Measurements from ENCODE around the gene S100A2. TPM values are rescaled to one million over a fixed set of nuclear protein-coding genes. Genes with fewer than 3 reads are reported as not detected.

The S100A2 gene
- total RNA-seq, 2 donors from 2014 or later, result 0.52 TPM; not detected in 1

- DNase-seq (no peak), ATAC-seq (no peak)
- Mint-ChIP-seq H3K27me3 (no peaks in the 10 kb centered on the region), H3K4me3 (no peak overlapping the region), H3K27ac (no peak overlapping the region), H3K4me1 (peaks cover 13% of the 10 kb centered on the region), H3K36me3 (ENCODE audit: low read depth) (no peaks in the 10 kb centered on the region)
- H3K9me3 ChIP-seq (ENCODE audit: control insufficient read depth, low read length, poor library complexity, severe bottlenecking), result no peaks in the 10 kb centered on the region
Observed at GRCh38 chr1:153552335-153552734, 13.3 kb downstream of the S100A2 start.

- no peaks in the 10 kb centered on the region for H3K9me3 ChIP-seq (ENCODE audit: control insufficient read depth, low read length, poor library complexity, severe bottlenecking)
- no peaks in the 10 kb centered on the region for H3K36me3 Mint-ChIP-seq (ENCODE audit: low read depth)
- peaks cover 19% of the 10 kb centered on the region for H3K4me1 Mint-ChIP-seq
- H3K27me3 Mint-ChIP-seq, result no peaks in the 10 kb centered on the region
- DNase-seq (no peak), ATAC-seq (no peak)
- H3K27ac Mint-ChIP-seq, result no peak overlapping the region
- no peak overlapping the region for H3K4me3 Mint-ChIP-seq
Observed at GRCh38 chr1:153550827-153551500, 14.7 kb downstream of the S100A2 start.

- Mint-ChIP-seq H3K27me3 (no peaks in the 10 kb centered on the region), H3K27ac (no peak overlapping the region), H3K4me3 (no peak overlapping the region), H3K4me1 (peaks cover 25% of the 10 kb centered on the region), H3K36me3 (ENCODE audit: low read depth) (peaks cover 2% of the 10 kb centered on the region)
- no peak for DNase-seq
- no peak for ATAC-seq
- no peaks in the 10 kb centered on the region for H3K9me3 ChIP-seq (ENCODE audit: control insufficient read depth, low read length, poor library complexity, severe bottlenecking)
Observed at GRCh38 chr1:153550398-153550758, 15.3 kb downstream of the S100A2 start.

GRCh38 chr1:153549741-153550397 is 15.8 kb downstream of the S100A2 start:
- Mint-ChIP-seq H3K27me3 (no peaks in the 10 kb centered on the region), H3K36me3 (ENCODE audit: low read depth) (peaks cover 7% of the 10 kb centered on the region), H3K4me3 (no peak overlapping the region), H3K4me1 (peaks cover 30% of the 10 kb centered on the region), H3K27ac (no peak overlapping the region)
- no peak for DNase-seq
- ATAC-seq, result no peak
- no peaks in the 10 kb centered on the region for H3K9me3 ChIP-seq (ENCODE audit: control insufficient read depth, low read length, poor library complexity, severe bottlenecking)

- no peaks in the 10 kb centered on the region for H3K9me3 ChIP-seq (ENCODE audit: control insufficient read depth, low read length, poor library complexity, severe bottlenecking)
- no peaks in the 10 kb centered on the region for H3K27me3 Mint-ChIP-seq
- H3K36me3 Mint-ChIP-seq (ENCODE audit: low read depth), result peaks cover 12% of the 10 kb centered on the region
- no peak within 1 kb of the TSS for H3K4me3 Mint-ChIP-seq
- ATAC-seq, result no peak
- peaks cover 36% of the 10 kb centered on the region for H3K4me1 Mint-ChIP-seq
- H3K27ac Mint-ChIP-seq, result peak within 1 kb of the TSS; percentile 41
- DNase-seq, result no peak
Observed at GRCh38 chr1:153548722-153549688, 16.6 kb downstream of the S100A2 start, which contains the start of gene S100A3. TSS of gene S100A3 (minus strand) at chr1:153549258. CDS start at chr1:153548485, 773 bp downstream.

- DNase-seq (no peak), ATAC-seq (no peak)
- Mint-ChIP-seq H3K36me3 (ENCODE audit: low read depth) (peaks cover 12% of the 10 kb centered on the region), H3K27ac (peak overlapping the region; percentile 41), H3K4me1 (peaks cover 38% of the 10 kb centered on the region), H3K4me3 (no peak overlapping the region), H3K27me3 (no peaks in the 10 kb centered on the region)
- no peaks in the 10 kb centered on the region for H3K9me3 ChIP-seq (ENCODE audit: control insufficient read depth, low read length, poor library complexity, severe bottlenecking)
Observed at GRCh38 chr1:153547560-153548551, 17.8 kb downstream of the S100A2 start.

- Mint-ChIP-seq H3K4me3 (peak overlapping the region; percentile 98), H3K36me3 (ENCODE audit: low read depth) (peaks cover 12% of the 10 kb centered on the region), H3K4me1 (peaks cover 45% of the 10 kb centered on the region), H3K27me3 (no peaks in the 10 kb centered on the region), H3K27ac (peak overlapping the region; percentile 96)
- ATAC-seq (no peak), DNase-seq (no peak)
- H3K9me3 ChIP-seq (ENCODE audit: control insufficient read depth, low read length, poor library complexity, severe bottlenecking), result no peaks in the 10 kb centered on the region
Observed at GRCh38 chr1:153546796-153547559, 18.7 kb downstream of the S100A2 start.

- DNase-seq, result no peak
- Mint-ChIP-seq H3K27me3 (no peaks in the 10 kb centered on the region), H3K4me1 (peaks cover 50% of the 10 kb centered on the region), H3K4me3 (peak overlapping the region; percentile 98), H3K27ac (peak overlapping the region; percentile 96), H3K36me3 (ENCODE audit: low read depth) (peaks cover 12% of the 10 kb centered on the region)
- no peak for ATAC-seq
- no peaks in the 10 kb centered on the region for H3K9me3 ChIP-seq (ENCODE audit: control insufficient read depth, low read length, poor library complexity, severe bottlenecking)
Observed at GRCh38 chr1:153546371-153546770, 19.3 kb downstream of the S100A2 start.

- Mint-ChIP-seq H3K4me3 (peak within 1 kb of the TSS; percentile 98), H3K27me3 (no peaks in the 10 kb centered on the region), H3K27ac (peak within 1 kb of the TSS; percentile 96), H3K36me3 (ENCODE audit: low read depth) (peaks cover 12% of the 10 kb centered on the region), H3K4me1 (peaks cover 59% of the 10 kb centered on the region)
- peak; percentile 80 for ATAC-seq
- H3K9me3 ChIP-seq (ENCODE audit: control insufficient read depth, low read length, poor library complexity, severe bottlenecking), result no peaks in the 10 kb centered on the region
- peak; percentile 61 to 78 (median 61) for DNase-seq
Observed at GRCh38 chr1:153545067-153546055, 20.3 kb downstream of the S100A2 start, which contains the start of gene S100A4. TSS of gene S100A4 (minus strand) at chr1:153545806. CDS start at chr1:153544794, 1,012 bp downstream.

GRCh38 chr1:153544453-153545066 is 21.1 kb downstream of the S100A2 start:
- no peak for ATAC-seq

More at GRCh38 chr1:153544453-153545066, 21.1 kb downstream of the S100A2 start:
- Mint-ChIP-seq H3K4me3 (peak overlapping the region; percentile 98), H3K36me3 (ENCODE audit: low read depth) (peaks cover 12% of the 10 kb centered on the region), H3K27ac (peak overlapping the region; percentile 96), H3K4me1 (peaks cover 64% of the 10 kb centered on the region), H3K27me3 (no peaks in the 10 kb centered on the region)
- H3K9me3 ChIP-seq (ENCODE audit: control insufficient read depth, low read length, poor library complexity, severe bottlenecking), result no peaks in the 10 kb centered on the region
- no peak for DNase-seq
